Measurements from ENCODE around the gene KCNQ1OT1. TPM values are rescaled to one million over a fixed set of nuclear protein-coding genes. Genes with fewer than 3 reads are reported as not detected.

The KCNQ1OT1 gene
- total RNA-seq (2022; extraction: Qiagen RNA extraction; ENCODE audit: low read depth), result 0.03 to 0.07 TPM (median 0.05 TPM) in 5 replicates

GRCh38 chr11:2699531-2700414 lies at the start of gene KCNQ1OT1:
TSS of gene KCNQ1OT1 (minus strand) at chr11:2699994.

Other genes with a start within 250 kb of the KCNQ1OT1 start
- 2.6 to 3.6 TPM (median 3.0 TPM) in 5 replicates for gene CDKN1C, start 185.8 kb upstream of the KCNQ1OT1 start, total RNA-seq (2022; extraction: Qiagen RNA extraction; ENCODE audit: low read depth)
- 112 to 145 TPM (median 119 TPM) in 5 replicates for gene PHLDA2, start 229.4 kb upstream of the KCNQ1OT1 start, total RNA-seq (2022; extraction: Qiagen RNA extraction; ENCODE audit: low read depth)